OCI-LY7 (cell line): ENCODE measurements around the gene KIF17.

ENCODE experiments used
- EZH2phosphoT487 ChIP-seq: fragments of 200-600 bp; sonication (generic); IDR thresholded peaks from 2 replicates; pipeline ENCODE4 v1.6.1; 2018; ENCODE audit warnings: low read depth, borderline replicate concordance, mild to moderate bottlenecking, mixed run types, antibody characterized with exemption, low read length, moderate library complexity, mixed read lengths
- TF ChIP-seq, protein P1 (sequence below): fragments of 200-600 bp; sonication (generic); conservative IDR thresholded peaks from 2 replicates; pipeline ENCODE4 v1.5.1; 2014; ENCODE audit warnings: mild to moderate bottlenecking, antibody characterized with exemption, low read length, moderate library complexity, mixed read lengths

- TF ChIP-seq, protein P1, sequence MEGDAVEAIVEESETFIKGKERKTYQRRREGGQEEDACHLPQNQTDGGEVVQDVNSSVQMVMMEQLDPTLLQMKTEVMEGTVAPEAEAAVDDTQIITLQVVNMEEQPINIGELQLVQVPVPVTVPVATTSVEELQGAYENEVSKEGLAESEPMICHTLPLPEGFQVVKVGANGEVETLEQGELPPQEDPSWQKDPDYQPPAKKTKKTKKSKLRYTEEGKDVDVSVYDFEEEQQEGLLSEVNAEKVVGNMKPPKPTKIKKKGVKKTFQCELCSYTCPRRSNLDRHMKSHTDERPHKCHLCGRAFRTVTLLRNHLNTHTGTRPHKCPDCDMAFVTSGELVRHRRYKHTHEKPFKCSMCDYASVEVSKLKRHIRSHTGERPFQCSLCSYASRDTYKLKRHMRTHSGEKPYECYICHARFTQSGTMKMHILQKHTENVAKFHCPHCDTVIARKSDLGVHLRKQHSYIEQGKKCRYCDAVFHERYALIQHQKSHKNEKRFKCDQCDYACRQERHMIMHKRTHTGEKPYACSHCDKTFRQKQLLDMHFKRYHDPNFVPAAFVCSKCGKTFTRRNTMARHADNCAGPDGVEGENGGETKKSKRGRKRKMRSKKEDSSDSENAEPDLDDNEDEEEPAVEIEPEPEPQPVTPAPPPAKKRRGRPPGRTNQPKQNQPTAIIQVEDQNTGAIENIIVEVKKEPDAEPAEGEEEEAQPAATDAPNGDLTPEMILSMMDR, result no peak
- TF ChIP-seq EZH2phosphoT487, result no peak
Measured at GRCh38 chr1:20726118-20726911, 8.5 kb upstream of the KIF17 start.
